K562 (cell line): ENCODE results near the gene NEDD8. TPM values are rescaled to one million over a fixed set of nuclear protein-coding genes. Genes with fewer than 3 reads are reported as not detected.

Experiments
- EGR1 ChIP-seq: fragments of 450-650 bp; conservative IDR thresholded peaks from 2 replicates; pipeline ENCODE4 v1.6.1; 2017; ENCODE audit warnings: mild to moderate bottlenecking
- ETS2 ChIP-seq: IDR thresholded peaks from 2 replicates; pipeline ENCODE4 v1.6.1; 2016; ENCODE audit warnings: borderline replicate concordance, missing genetic modification characterization, mild to moderate bottlenecking, moderate library complexity, missing compliant biosample characterization; ENCODE audit not compliant: poor library complexity, severe bottlenecking
- ETV6 ChIP-seq, 3 experiments: fragments of 150-350 bp in 1 of 3; sonication (generic) in 1 of 3; formaldehyde crosslinking in 1 of 3; IDR thresholded peaks; 2 replicates each; pipeline versions ENCODE4 v1.6.1 to v1.8.0; 2014 to 2022; ENCODE audit warnings: borderline replicate concordance in 2 of 3, low read depth in 2 of 3, antibody characterized with exemption in 1 of 3, low read length in 1 of 3, mild to moderate bottlenecking in 1 of 3, missing genetic modification reagents in 1 of 3
- MEIS2 ChIP-seq: fragments of 450-650 bp; IDR thresholded peaks from 2 replicates; pipeline ENCODE4 v1.6.1; 2014; ENCODE audit warnings: mild to moderate bottlenecking; ENCODE audit not compliant: partially characterized antibody
- NCOA4 ChIP-seq: fragments of 450-650 bp; IDR thresholded peaks from 2 replicates; pipeline ENCODE4 v1.6.1; 2018; ENCODE audit warnings: mild to moderate bottlenecking; ENCODE audit not compliant: partially characterized antibody
- NCOA6 ChIP-seq: fragments of 450-650 bp; IDR thresholded peaks from 2 replicates; pipeline ENCODE4 v1.6.1; 2017; ENCODE audit warnings: mild to moderate bottlenecking
- OTX1 ChIP-seq: fragments of 450-650 bp; formaldehyde crosslinking; IDR thresholded peaks from 2 replicates; pipeline ENCODE4 v1.4.0; 2022; ENCODE audit warnings: mild to moderate bottlenecking
- POLR3G ChIP-seq: IDR thresholded peaks from 2 replicates; pipeline ENCODE4 v1.6.1; 2011; ENCODE audit not compliant: insufficient read length, insufficient replicate concordance; ENCODE audit errors: extremely low read depth
- SIN3B ChIP-seq: fragments of 450-650 bp; IDR thresholded peaks from 2 replicates; pipeline ENCODE4 v1.6.1; 2017; ENCODE audit warnings: low read depth, mild to moderate bottlenecking, moderate library complexity
- SMARCC2 ChIP-seq: fragments of 450-650 bp; IDR thresholded peaks from 2 replicates; pipeline ENCODE4 v1.6.1; 2017; ENCODE audit warnings: antibody characterized with exemption, moderate library complexity, mild to moderate bottlenecking, low read depth
- SRSF3 ChIP-seq: fragments of 200-400 bp; formaldehyde crosslinking; IDR thresholded peaks from 2 replicates; pipeline ENCODE4 v1.6.1; 2016; ENCODE audit warnings: mild to moderate bottlenecking, low read length, moderate library complexity; ENCODE audit not compliant: insufficient read depth
- TAL1 ChIP-seq: fragments of 450-650 bp; IDR thresholded peaks from 2 replicates; pipeline ENCODE4 v1.6.1; 2016; ENCODE audit warnings: mild to moderate bottlenecking
- TBL1XR1 ChIP-seq, 2 experiments: IDR thresholded peaks; 2 replicates each; pipeline ENCODE4 v1.6.1; 2012; ENCODE audit warnings: improper control_type of control experiment in 2 of 2, low read length in 2 of 2, mild to moderate bottlenecking in 1 of 2
- ZNF197 ChIP-seq: fragments of 200-800 bp; sonication (Bioruptor generic); IDR thresholded peaks from 2 replicates; pipeline ENCODE4 v1.6.1; 2016; ENCODE audit warnings: low read depth, missing genetic modification characterization, missing compliant biosample characterization
- ZNF274 ChIP-seq: IDR thresholded peaks from 2 replicates; pipeline ENCODE4 v1.6.1; 2011; ENCODE audit warnings: low read depth, mild to moderate bottlenecking, low read length, moderate library complexity, borderline replicate concordance
- ZNF551 ChIP-seq: fragments of 250-450 bp; sonication (Bioruptor Pico); IDR thresholded peaks from 2 replicates; pipeline ENCODE4 v1.5.0; 2021; ENCODE audit warnings: mild to moderate bottlenecking, moderate library complexity
- polyA plus RNA-seq, 8 experiments: library from polyadenylated mRNA; depleted of rRNA in 4 of 8; stranded (reverse) in 5 of 8; unstranded in 3 of 8; fragments of >200 nt; fragmentation: Nextera tagmentation in 2 of 8; fragmentation: Illumina TruSeq in 1 of 8; extraction: Ambion mirVana in 2 of 8; extraction: Trizol in 1 of 8; gene quantifications; 2 replicates each; pipeline versions ENCODE4 v1.2.1 to v1.2.3, GENCODE V29; 2011 to 2014; ENCODE audit warnings: inconsistent platforms in 1 of 8, missing spikeins in 1 of 8
- total RNA-seq, 7 experiments: library from RNA; depleted of rRNA in 6 of 7; stranded (reverse); fragments of >200 nt in 6 of 7; fragmentation: Illumina TruSeq in 2 of 7; extraction: Trizol in 2 of 7; gene quantifications; 2 replicates each; pipeline versions ENCODE4 v1.2.1 to v1.2.3, GENCODE V29; 2011 to 2021; ENCODE audit warnings: low replicate concordance in 1 of 7
- TF ChIP-seq, protein P1 (sequence below): sonication (generic); formaldehyde crosslinking; IDR thresholded peaks from 2 replicates; pipeline ENCODE4 v1.4.0; 2020; ENCODE audit warnings: mild to moderate bottlenecking, missing genetic modification reagents
- TF ChIP-seq, protein P2 (sequence below): sonication (generic); formaldehyde crosslinking; IDR thresholded peaks from 2 replicates; pipeline ENCODE4 v1.8.0; 2022; ENCODE audit warnings: mild to moderate bottlenecking, low read depth, missing genetic modification reagents
- TF ChIP-seq, protein P3 (sequence below): sonication (generic); formaldehyde crosslinking; IDR thresholded peaks from 2 replicates; pipeline ENCODE4 v1.9.0; 2022; ENCODE audit warnings: mild to moderate bottlenecking, missing genetic modification reagents
- TF ChIP-seq, protein P4 (sequence below): fragments of 450-650 bp; IDR thresholded peaks from 2 replicates; pipeline ENCODE4 v1.6.1; 2017; ENCODE audit warnings: antibody characterized with exemption, mild to moderate bottlenecking

Gene NEDD8
- total and polyA plus RNA-seq, 9 of the 15 experiments (the other 6 are each of a cell fraction or from before 2014, with no cell fraction given): 142 to 691 (median 260) TPM

DNA sequence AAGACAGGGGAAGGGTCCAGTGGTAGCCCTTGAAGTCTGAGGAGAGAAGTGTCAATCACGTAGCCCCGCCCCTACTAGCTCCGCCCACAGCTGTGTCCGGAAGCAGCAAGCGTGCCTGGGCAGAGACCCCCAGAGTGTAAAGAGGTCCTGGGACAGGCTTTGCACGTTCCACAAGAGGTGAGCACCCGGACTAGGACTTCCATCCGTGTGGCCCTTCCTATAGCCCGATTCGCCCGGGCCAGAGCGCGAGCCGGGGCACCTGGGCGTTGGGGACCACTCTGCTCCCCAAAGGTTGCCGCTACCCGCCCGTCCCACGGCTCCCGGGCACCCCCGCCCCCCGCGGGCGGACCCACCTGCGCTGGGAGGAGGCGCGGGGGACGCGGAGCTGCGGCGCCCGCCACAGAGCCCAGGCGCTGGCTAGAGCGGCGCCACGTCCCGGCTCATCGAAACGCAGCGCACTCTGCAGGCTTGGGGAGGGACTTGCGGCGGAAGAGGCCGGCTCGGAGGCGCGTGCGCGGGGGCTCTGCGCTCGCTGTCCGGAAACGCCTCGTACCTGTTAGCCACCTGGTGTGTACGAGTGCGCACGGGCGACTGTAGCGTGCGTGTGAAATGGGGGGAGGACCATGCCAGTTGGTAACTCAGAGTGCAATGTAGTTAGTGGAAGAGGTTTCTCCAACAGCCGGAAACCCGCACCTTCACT is 39.1 kb upstream of the NEDD8 start, which contains the start of gene RABGGTA (continued):
- TF ChIP-seq, protein P1, sequence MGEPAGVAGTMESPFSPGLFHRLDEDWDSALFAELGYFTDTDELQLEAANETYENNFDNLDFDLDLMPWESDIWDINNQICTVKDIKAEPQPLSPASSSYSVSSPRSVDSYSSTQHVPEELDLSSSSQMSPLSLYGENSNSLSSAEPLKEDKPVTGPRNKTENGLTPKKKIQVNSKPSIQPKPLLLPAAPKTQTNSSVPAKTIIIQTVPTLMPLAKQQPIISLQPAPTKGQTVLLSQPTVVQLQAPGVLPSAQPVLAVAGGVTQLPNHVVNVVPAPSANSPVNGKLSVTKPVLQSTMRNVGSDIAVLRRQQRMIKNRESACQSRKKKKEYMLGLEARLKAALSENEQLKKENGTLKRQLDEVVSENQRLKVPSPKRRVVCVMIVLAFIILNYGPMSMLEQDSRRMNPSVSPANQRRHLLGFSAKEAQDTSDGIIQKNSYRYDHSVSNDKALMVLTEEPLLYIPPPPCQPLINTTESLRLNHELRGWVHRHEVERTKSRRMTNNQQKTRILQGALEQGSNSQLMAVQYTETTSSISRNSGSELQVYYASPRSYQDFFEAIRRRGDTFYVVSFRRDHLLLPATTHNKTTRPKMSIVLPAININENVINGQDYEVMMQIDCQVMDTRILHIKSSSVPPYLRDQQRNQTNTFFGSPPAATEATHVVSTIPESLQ (CRISPR knock-in tag): 0 out of 2 replicates have a peak, but pooled peaks have one; percentile 76
- TF ChIP-seq TBL1XR1 (IDR thresholded peaks at IDR 0.05; ENCODE audit: low read length in 2 of 2) (peak in 1 of 2 experiments; percentile 77; a peak in 1 of 4 replicates), POLR3G (no peak), EGR1 (0 out of 2 replicates have a peak, but pooled peaks have one; percentile 26), ZNF197 (no peak), OTX1 (no peak), ETV6 (IDR thresholded peaks at IDR 0.05; ENCODE audit: borderline replicate concordance in 1 of 2, low read depth in 2 of 2, low read length in 1 of 2) (no peak), ETV6 (CRISPR knock-in tag; IDR thresholded peaks at IDR 0.05; ENCODE audit: borderline replicate concordance) (no peak), TAL1 (no peak), NCOA4 (no peak), NCOA6 (no peak), ZNF274 (no peak), SIN3B (peak; percentile 54; the same call in 1 of the 2 replicates), MEIS2 (peak; percentile 72), SMARCC2 (no peak), ETS2 (no peak), ZNF551 (no peak), SRSF3 (no peak)
- TF ChIP-seq, protein P2, sequence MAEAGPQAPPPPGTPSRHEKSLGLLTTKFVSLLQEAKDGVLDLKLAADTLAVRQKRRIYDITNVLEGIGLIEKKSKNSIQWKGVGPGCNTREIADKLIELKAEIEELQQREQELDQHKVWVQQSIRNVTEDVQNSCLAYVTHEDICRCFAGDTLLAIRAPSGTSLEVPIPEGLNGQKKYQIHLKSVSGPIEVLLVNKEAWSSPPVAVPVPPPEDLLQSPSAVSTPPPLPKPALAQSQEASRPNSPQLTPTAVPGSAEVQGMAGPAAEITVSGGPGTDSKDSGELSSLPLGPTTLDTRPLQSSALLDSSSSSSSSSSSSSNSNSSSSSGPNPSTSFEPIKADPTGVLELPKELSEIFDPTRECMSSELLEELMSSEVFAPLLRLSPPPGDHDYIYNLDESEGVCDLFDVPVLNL (CRISPR knock-in tag): 0 out of 2 replicates have a peak, but pooled peaks have one; percentile 20
- TF ChIP-seq, protein P3, sequence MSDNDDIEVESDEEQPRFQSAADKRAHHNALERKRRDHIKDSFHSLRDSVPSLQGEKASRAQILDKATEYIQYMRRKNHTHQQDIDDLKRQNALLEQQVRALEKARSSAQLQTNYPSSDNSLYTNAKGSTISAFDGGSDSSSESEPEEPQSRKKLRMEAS (CRISPR knock-in tag): peak; percentile 88
- TF ChIP-seq, protein P4, sequence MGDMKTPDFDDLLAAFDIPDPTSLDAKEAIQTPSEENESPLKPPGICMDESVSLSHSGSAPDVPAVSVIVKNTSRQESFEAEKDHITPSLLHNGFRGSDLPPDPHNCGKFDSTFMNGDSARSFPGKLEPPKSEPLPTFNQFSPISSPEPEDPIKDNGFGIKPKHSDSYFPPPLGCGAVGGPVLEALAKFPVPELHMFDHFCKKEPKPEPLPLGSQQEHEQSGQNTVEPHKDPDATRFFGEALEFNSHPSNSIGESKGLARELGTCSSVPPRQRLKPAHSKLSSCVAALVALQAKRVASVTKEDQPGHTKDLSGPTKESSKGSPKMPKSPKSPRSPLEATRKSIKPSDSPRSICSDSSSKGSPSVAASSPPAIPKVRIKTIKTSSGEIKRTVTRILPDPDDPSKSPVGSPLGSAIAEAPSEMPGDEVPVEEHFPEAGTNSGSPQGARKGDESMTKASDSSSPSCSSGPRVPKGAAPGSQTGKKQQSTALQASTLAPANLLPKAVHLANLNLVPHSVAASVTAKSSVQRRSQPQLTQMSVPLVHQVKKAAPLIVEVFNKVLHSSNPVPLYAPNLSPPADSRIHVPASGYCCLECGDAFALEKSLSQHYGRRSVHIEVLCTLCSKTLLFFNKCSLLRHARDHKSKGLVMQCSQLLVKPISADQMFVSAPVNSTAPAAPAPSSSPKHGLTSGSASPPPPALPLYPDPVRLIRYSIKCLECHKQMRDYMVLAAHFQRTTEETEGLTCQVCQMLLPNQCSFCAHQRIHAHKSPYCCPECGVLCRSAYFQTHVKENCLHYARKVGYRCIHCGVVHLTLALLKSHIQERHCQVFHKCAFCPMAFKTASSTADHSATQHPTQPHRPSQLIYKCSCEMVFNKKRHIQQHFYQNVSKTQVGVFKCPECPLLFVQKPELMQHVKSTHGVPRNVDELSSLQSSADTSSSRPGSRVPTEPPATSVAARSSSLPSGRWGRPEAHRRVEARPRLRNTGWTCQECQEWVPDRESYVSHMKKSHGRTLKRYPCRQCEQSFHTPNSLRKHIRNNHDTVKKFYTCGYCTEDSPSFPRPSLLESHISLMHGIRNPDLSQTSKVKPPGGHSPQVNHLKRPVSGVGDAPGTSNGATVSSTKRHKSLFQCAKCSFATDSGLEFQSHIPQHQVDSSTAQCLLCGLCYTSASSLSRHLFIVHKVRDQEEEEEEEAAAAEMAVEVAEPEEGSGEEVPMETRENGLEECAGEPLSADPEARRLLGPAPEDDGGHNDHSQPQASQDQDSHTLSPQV: peak; percentile 84
